COLO668 (cell line): ENCODE results near the gene HPDL.
"Not testable (repeated sequence)": the region's sequence is repeated elsewhere in the genome, so short reads cannot be mapped to it uniquely, and the experiment has no call there.

Source experiments
- DNase-seq: peaks from one replicate; lab custom pipeline; 2025; ENCODE audit not compliant: unreplicated experiment; lab: John Stamatoyannopoulos, UW

The HPDL gene

DNA sequence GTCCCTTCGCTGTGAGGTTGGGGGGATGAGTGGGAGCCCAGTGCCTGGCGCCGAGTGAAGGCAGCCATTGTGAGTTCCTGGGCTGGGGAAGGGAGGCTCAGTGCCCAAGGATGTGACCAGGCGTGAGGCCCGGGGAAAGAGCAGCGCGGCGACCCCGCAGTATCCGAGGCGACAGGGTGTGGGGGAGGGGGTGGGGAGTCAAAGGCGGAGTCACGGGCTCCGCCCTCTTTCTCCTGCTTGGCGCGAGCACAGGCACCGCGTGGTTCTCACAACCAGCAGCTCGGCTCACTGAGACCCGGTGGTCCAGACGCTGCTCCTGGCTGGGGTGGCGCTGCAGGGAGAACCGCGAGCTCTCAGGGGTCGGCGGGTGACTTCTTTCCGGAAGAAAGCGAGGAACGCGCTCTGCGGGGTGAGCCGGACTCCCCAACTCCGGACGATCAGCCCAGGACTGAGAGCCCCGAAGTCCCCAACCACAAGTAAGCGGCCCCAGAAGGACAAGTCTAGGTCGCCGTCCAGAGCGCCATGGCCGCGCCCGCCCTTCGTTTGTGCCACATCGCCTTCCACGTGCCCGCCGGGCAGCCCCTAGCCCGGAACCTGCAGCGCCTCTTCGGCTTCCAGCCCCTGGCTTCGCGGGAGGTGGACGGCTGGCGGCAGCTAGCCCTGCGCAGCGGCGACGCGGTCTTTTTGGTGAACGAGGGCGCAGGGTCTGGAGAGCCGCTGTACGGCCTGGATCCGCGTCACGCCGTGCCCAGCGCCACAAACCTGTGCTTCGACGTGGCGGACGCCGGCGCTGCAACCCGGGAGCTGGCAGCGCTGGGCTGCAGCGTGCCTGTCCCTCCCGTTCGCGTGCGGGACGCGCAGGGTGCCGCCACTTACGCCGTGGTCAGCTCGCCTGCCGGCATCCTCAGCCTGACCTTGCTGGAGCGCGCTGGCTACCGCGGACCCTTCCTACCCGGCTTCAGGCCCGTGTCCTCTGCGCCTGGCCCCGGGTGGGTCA, at the start of gene HPDL:
Gene HPDL (plus strand): TSS at position 269 of the 997 bp plus-strand sequence. CDS start 254 bp downstream, at position 523.
- DNase-seq, result peak; percentile 88

GRCh38 chr1:45282351-45282750, 44.3 kb upstream of the HPDL start:
- DNase-seq, result no peak

DNA sequence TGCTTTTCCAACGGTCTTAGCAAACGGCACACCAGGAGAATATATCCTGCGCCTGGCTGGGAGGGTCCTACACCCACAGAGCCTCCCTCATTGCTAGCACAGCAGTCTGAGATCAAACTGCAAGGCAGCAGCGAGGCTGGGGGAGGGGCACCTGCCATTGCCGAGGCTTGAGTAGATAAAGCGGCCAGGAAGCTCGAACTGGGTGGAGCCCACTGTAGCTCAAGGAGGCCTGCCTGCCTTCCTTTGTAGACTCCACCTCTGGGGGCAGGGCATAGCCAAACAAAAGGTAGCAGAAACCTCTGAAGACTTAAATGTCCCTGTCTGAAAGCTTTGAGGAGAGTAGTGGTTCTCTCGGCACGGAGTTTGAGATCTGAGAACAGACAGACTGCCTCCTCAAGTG, 41.8 kb upstream of the HPDL start:
- DNase-seq, result not testable (repeated sequence)

GRCh38 chr1:45286521-45286920, 40.2 kb upstream of the HPDL start:
- not testable (repeated sequence) for DNase-seq

DNA sequence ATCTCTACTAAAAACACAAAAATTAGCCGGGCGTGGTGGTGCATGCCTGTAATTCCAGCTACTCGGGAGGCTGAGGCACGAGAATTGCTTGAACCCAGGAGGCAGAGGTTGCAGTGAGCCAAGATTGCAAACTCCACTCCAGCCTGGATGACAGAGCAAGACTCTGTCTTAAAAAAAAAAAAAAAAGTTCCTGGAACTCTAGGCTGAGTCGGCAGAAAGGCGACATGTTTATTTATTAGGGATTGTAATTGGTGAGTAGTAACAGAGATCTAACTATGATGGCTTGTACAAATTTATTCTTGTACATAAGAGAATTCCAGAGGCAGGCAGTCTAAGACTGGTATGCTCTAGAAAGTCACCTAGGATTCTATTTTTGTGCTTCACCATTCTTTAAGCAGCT, 35.7 kb upstream of the HPDL start:
- DNase-seq, result not testable (repeated sequence)

DNA sequence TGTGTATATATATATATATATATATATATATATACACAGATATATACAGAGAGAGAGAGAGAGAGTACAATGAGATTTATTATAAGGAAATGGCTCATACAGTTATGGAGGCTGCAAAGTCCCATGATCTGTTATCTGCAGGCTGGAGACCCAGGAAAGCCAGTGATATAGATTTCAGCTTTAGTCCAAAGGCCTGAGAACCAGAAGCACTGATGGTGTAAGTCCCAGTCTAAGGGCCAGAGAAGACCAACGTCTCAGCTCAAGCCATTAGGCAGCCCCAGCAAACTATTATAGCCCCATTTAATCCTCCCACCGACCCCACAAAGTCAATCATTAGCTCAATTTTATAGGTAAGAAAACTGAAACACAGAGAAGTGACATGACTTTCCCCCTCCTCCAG, 35.0 kb upstream of the HPDL start:
- DNase-seq, result no peak

DNA sequence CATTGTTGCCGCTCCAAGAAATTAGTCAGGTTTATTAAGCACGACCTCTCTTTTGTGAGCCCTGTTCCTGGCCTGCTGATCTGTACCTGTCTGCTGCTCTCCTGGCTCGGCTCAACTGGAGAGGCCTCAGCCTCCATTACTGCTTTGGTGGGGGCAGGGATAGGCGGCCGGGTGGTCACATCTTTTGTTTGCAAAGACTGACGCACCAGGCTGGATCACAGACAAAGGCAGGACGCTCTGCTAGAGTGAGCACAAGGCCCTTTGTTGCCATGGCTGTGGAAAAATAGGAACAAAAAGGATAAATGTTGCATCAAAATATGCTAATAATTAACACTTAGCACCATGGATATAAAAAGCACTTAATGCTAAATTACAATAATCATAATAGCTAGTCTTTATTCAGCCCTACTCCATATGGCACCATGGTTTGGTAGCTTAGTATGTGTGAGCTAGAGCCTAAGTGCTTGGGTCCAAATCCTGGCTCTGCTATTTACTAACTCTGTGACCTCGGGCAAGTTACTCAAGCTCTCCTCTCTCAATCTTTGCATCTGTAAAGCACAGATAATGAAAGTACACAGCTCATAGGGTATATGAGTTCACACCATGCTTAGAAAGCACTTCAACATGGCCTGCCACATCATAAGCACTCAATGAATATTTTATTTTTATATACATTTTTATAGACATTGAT, 28.9 kb upstream of the HPDL start:
- DNase-seq, result no peak

- DNase-seq, result no peak
Measured at GRCh38 chr1:45299296-45299695, 27.4 kb upstream of the HPDL start.

DNA sequence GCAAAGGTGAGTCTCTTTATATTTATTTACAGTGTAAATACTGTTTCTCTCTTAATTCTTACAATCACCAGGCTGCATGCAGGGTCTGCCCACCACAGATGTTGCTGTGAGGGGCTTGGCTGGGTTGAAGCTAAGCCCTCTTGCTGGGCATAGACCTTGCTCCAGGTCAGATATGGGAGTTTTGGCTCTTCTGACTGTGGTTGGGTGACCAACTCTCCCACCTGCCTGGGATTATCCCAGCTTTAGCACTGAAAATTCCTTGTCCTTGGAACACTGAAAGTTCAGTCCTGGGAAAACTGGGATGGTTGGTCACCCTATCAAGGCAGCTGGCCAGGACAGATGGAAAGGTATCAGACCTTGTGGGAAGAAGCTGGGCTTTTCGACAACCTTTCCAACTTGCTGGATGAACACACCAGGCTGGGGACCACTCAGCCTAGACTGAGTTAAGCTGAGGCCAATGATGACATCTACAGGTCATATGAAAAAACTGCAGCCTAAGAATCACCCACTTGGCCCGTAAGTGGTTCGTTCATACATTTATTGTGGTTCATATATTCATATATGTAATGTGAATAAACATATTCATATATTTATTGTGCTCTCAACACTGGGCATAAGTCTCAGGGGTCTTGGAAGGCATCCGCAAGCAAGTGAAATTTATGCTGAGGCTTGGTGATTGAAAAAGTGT, 26.6 kb upstream of the HPDL start:
- DNase-seq, result peak; percentile 68

GRCh38 chr1:45300669-45300997, 26.1 kb upstream of the HPDL start:
- DNase-seq, result no peak

DNA sequence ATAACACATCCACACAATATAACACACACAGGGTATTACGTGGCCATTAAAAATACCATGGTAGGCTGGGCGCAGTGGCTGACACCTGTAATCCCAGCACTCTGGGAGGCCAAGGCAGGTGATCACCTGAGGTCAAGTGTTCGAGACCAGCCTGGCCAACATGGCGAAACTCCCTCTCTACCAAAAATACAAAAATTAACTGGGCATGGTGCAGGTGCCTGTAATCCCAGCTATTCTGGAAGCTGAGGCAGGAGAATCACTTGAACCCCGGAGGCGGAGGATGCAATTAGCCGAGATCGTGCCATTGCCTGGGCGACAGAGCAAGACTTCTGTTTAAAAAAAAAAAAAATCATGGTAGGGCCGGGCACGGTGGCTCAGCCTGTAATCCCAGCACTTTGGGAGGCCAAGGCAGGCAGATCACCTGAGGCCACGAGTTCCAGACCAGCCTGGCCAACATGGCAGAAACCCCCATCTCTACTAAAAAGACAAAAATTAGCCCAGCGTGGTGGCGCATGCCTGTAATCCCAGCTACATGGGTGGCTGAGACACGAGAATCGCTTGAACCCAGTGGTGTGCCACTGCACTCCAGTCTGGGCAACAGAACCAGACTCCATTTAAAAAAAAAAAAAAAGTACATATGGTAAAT, 24.1 kb upstream of the HPDL start:
- DNase-seq, result no peak

DNA sequence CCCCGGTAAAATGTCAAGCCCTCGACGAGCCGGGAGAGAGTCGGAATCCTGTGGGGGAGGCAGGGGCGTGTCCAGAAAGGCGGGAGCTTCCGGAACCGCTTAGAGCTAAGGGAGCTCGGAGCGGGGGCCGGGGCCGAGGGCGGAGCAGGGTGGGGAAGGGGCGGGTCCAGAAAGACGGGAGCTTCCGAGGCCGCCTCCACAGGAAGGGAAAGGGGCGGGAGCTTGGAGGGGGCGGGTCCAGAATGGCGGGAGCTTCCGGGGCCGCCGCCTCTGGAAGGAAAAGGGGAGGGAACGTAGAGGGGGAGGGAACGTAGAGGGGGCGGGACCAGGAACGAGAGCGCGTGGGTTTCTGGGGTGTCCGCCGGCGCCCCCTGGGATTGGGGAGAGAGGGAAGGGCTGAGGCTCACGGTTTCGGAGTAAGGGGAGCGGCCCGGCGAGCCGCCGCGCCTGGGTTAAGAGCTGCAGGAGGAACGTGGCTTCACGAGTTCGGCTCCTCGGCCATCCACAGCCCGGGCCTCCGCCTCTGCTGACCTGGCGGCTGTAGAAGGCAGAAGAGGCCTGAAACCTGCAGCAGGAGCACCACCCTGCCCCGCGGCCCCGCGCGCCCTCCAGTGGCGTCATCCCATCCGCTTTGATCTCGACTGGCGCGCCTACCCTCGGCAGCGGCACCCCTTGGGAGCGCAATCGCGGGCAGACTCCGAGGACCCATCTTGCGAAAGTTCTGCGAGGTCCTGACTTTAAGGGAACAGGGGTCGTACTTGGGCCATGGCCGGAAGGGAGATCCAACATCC, 23.0 kb upstream of the HPDL start:
- peak; percentile 100 for DNase-seq

DNA sequence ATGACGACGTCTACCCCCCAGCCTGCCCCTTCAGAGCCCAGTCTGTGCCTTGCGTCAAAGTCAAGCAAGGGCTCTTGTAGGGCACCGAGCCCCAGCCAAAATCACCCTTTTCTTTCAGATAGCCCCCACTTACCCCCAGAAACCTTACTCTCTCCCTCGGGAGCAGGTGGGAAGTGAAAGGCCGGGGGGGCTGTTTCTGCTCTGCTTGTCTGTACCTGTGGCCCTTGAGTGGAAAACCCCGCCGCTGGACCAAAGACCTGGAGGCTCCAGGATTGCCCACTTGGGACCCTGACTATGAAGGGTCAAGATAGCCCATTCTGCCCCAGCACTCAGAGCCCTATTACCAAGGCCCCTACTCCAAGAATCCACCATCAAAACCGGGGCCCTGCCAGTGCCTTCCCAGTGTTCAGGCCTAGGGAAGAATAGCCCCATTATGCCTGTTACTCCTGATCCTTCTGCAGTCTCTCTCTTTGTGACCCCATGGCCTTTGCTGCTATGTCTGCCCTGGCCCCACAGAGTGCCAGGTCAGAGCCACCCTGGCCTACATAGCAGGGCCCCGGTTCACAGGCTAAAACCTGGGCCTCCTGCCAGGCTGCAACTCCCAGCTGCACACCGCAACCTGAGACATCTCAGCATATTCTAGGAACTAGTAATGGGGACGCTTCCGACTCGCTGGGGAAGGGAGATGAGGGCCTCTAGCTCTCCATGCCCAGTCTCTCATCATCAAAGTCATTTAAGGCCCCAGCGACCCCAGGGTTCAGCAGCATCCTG, 22.2 kb upstream of the HPDL start:
- DNase-seq, result peak; percentile 46

- no peak for DNase-seq
Measured at GRCh38 chr1:45305231-45305630, 21.5 kb upstream of the HPDL start.

- no peak for DNase-seq
Measured at GRCh38 chr1:45306319-45306718, 20.4 kb upstream of the HPDL start.

DNA sequence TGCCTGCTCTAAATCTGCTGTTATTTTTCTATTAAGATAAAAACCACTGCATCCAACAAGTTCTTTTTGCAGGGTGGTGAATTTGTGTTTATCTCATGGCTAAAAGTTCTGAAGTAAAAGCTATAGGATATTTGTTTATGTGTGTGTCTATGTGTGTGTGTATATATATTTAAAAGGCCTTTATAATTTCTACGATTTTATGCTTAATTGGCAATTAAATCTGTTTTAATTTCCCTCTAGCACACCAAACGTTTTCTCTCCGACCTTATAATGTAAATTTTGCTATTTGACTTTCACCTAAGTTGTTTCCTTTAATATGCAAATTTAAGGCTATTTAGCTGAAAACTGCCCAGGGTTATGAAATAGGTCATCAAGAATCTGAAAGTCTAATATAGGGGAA, 19.8 kb upstream of the HPDL start:
- no peak for DNase-seq

DNA sequence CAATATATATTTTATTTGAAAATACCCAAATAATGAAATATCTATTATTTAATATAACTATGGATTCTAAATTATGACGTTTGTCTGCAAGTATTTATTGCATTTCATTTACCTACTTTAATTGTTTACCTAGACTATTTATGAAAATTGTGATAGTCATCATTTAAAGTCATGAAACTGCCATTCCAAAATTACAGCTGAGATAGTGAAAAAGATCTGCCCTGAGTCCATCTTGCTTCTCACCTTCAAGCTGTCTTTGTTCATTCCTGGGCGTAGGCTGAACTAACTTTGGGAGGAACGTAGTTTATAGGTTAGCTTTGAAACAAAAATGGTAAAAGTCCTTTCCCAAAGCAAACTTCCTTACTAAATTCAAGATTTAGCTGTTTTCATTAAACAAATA, 12.4 kb upstream of the HPDL start:
- DNase-seq, result no peak

DNA sequence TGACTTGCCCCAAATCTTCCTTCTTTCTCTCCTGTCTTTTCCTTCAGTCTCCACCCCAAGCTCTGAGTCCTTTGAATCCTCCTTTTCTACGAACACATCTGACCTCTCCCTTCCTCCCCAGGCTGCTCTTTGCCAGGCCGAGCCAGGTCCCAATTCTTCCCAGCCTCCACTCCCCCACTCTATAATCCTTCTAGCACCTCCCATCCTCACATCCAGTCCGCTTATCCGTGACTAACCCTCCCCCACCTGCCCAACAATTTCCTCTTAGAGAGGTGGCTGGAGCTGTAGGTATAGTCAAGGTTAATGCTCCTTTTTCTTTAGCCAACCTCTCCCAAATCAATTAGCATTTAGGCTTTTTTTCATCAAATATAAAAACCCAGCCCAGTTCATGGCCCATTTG, 9.5 kb upstream of the HPDL start:
- DNase-seq, result no peak

DNA sequence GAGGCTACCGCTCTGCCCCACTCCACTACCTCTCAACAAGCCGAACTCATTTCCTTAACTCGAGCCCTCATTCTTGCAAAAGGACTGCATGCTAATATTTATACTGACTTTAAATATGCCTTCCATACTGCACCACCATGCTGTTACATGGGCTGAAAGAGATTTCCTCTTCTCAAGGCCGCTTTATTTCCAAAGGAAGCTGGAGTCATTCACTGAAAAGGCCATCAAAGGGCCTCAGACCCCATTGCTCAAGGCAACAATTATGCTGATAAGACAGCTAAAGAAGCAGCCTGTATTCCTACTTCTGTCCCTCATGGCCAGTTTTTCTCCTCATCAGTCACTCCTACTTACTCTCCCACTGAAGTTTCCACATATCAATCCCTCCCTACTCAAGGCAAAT, 6.9 kb upstream of the HPDL start:
- no peak for DNase-seq

- no peak for DNase-seq
Measured at GRCh38 chr1:45321444-45321843, 5.3 kb upstream of the HPDL start.
